Daoy (cell line): ENCODE measurements around the gene ATF4. TPM values are rescaled to one million over a fixed set of nuclear protein-coding genes. Genes with fewer than 3 reads are reported as not detected.

Source experiments
- DNase-seq: peaks from one replicate; pipeline ENCODE4 v3.0.0-alpha.2; 2015; ENCODE audit warnings: low read depth
- total RNA-seq: library from RNA; depleted of rRNA; stranded (reverse); fragments of >200 nt; shearing (Covaris generic); gene quantifications from 2 replicates; pipeline ENCODE4 v1.2.3, GENCODE V29; 2014; rRNA removed

Gene ATF4
- total RNA-seq: 241 and 299 TPM in 2 replicates

- DNase-seq: peak; percentile 79
These were observed at the start of gene ATF4 for GRCh38 chr22:39520226-39521105. TSS of gene ATF4 (plus strand) at chr22:39520562. CDS start at chr22:39521446, 884 bp downstream.

GRCh38 chr22:39471381-39472141 lies 48.8 kb upstream of the ATF4 start:
- DNase-seq: peak; percentile 78

GRCh38 chr22:39472570-39473556 lies 47.5 kb upstream of the ATF4 start:
- peak; percentile 27 for DNase-seq

GRCh38 chr22:39473851-39474250 lies 46.5 kb upstream of the ATF4 start:
- no peak for DNase-seq

- DNase-seq: no peak
These were observed 45.8 kb upstream of the ATF4 start for GRCh38 chr22:39474351-39475111.

- DNase-seq: no peak
These were observed 45.0 kb upstream of the ATF4 start for GRCh38 chr22:39475337-39475736.

GRCh38 chr22:39475902-39476301 lies 44.5 kb upstream of the ATF4 start:
- DNase-seq: no peak

- DNase-seq: no peak
These were observed 43.7 kb upstream of the ATF4 start for GRCh38 chr22:39476664-39477063.

- DNase-seq: no peak
These were observed 42.8 kb upstream of the ATF4 start for GRCh38 chr22:39477542-39477941.

- no peak for DNase-seq
These were observed 41.9 kb upstream of the ATF4 start for GRCh38 chr22:39478441-39478850.

GRCh38 chr22:39479254-39479653 lies 41.1 kb upstream of the ATF4 start:
- DNase-seq: no peak

GRCh38 chr22:39480557-39480956 lies 39.8 kb upstream of the ATF4 start:
- DNase-seq: no peak

GRCh38 chr22:39481054-39481453 lies 39.3 kb upstream of the ATF4 start:
- no peak for DNase-seq

GRCh38 chr22:39481595-39481994 lies 38.8 kb upstream of the ATF4 start:
- DNase-seq: no peak

- DNase-seq: no peak
These were observed 37.6 kb upstream of the ATF4 start for GRCh38 chr22:39482768-39483167.

- no peak for DNase-seq
These were observed 33.2 kb upstream of the ATF4 start for GRCh38 chr22:39486951-39487825.

GRCh38 chr22:39487826-39488520 lies 32.4 kb upstream of the ATF4 start:
- no peak for DNase-seq

GRCh38 chr22:39488563-39489083 lies 31.7 kb upstream of the ATF4 start:
- DNase-seq: no peak
